Activated CD8-positive, alpha-beta memory T cell treated with anti-CD3 and anti-CD28 coated beads for 36 hours (primary cell): ENCODE data around the gene XXYLT1. TPM values are rescaled to one million over a fixed set of nuclear protein-coding genes. Genes with fewer than 3 reads are reported as not detected.

ENCODE experiments used
- CTCF ChIA-PET: fragments of 350-600 bp; sonication (Branson Sonifier 250); formaldehyde crosslinking; loops from one replicate; lab custom pipeline; 2021; ENCODE audit warnings: antibody characterized with exemption; lab: Charles Lee
- POLR2A ChIA-PET: fragments of 350-600 bp; sonication (Branson Sonifier 250); formaldehyde crosslinking; loops from one replicate; lab custom pipeline; 2021; ENCODE audit warnings: antibody characterized with exemption; lab: Charles Lee
- total RNA-seq, 2 experiments: library from RNA; stranded (reverse); gene quantifications; one replicate each; pipeline ENCODE4 v1.2.3, GENCODE V29; 2021

Gene XXYLT1
- total RNA-seq, 2 experiments from 2014 or later, result 9.1 to 9.3 TPM

GRCh38 chr3:195169011-195169649 is 101.8 kb downstream of the XXYLT1 start:
- POLR2A ChIA-PET, result no interaction called here

GRCh38 chr3:195168009-195168762 is 102.8 kb downstream of the XXYLT1 start:
- ChIA-PET POLR2A (no interaction called here), CTCF (no interaction called here)

More at GRCh38 chr3:195169011-195169649, 101.8 kb downstream of the XXYLT1 start:
- CTCF ChIA-PET, result no interaction called here

- POLR2A ChIA-PET, result no interaction called here
- CTCF ChIA-PET, result no interaction called here
Observed at GRCh38 chr3:195165790-195166189, 105.2 kb downstream of the XXYLT1 start.

GRCh38 chr3:195165265-195165609 is 105.7 kb downstream of the XXYLT1 start:
- POLR2A ChIA-PET, result no interaction called here
- CTCF ChIA-PET, result no interaction called here

- POLR2A ChIA-PET, result no interaction called here
- CTCF ChIA-PET, result no interaction called here
Observed at GRCh38 chr3:195164573-195165264, 106.2 kb downstream of the XXYLT1 start.

GRCh38 chr3:195163719-195164572 is 107.0 kb downstream of the XXYLT1 start:
- ChIA-PET CTCF (no interaction called here), POLR2A (no interaction called here)

GRCh38 chr3:195162816-195163215 is 108.1 kb downstream of the XXYLT1 start:
- ChIA-PET POLR2A (no interaction called here), CTCF (interaction anchor here (1.1 kb wide), 1 partner anchor 34 kb away, joined by 4 read pairs; no protein-coding TSS in a partner anchor)

- POLR2A ChIA-PET, result no interaction called here
- CTCF ChIA-PET, result interaction anchor here (0.7 to 1.1 kb wide), 2 partner anchors 34 to 49 kb away, joined by 3 to 4 read pairs; no protein-coding TSS in a partner anchor
Observed at GRCh38 chr3:195162033-195162669, 108.8 kb downstream of the XXYLT1 start.

GRCh38 chr3:195160908-195161434 is 110.0 kb downstream of the XXYLT1 start:
- ChIA-PET CTCF (no interaction called here), POLR2A (no interaction called here)

GRCh38 chr3:195160257-195160898 is 110.6 kb downstream of the XXYLT1 start:
- POLR2A ChIA-PET, result no interaction called here
- CTCF ChIA-PET, result no interaction called here

GRCh38 chr3:195159814-195160165 is 111.2 kb downstream of the XXYLT1 start:
- ChIA-PET CTCF (no interaction called here), POLR2A (no interaction called here)

GRCh38 chr3:195159117-195159813 is 111.7 kb downstream of the XXYLT1 start:
- CTCF ChIA-PET, result no interaction called here
- POLR2A ChIA-PET, result no interaction called here

- CTCF ChIA-PET, result no interaction called here
Observed at GRCh38 chr3:195156286-195156890, 114.6 kb downstream of the XXYLT1 start.

GRCh38 chr3:195155570-195156241 is 115.3 kb downstream of the XXYLT1 start:
- ChIA-PET CTCF (no interaction called here), POLR2A (no interaction called here)

More at GRCh38 chr3:195156286-195156890, 114.6 kb downstream of the XXYLT1 start:
- POLR2A ChIA-PET, result no interaction called here

- CTCF ChIA-PET, result no interaction called here
Observed at GRCh38 chr3:195154793-195155535, 116.0 kb downstream of the XXYLT1 start.

GRCh38 chr3:195154111-195154791 is 116.7 kb downstream of the XXYLT1 start:
- ChIA-PET CTCF (no interaction called here), POLR2A (interaction anchor here (0.6 kb wide), 1 partner anchor 354 kb away, joined by 3 read pairs; no protein-coding TSS in a partner anchor)

More at GRCh38 chr3:195154793-195155535, 116.0 kb downstream of the XXYLT1 start:
- POLR2A ChIA-PET, result no interaction called here
